Astrocyte (in vitro differentiated cells and primary cell): ENCODE data around the gene GGTA1. TPM values are rescaled to one million over a fixed set of nuclear protein-coding genes. Genes with fewer than 3 reads are reported as not detected.

ENCODE experiments used
- DNase-seq: peaks from one replicate; pipeline ENCODE4 v3.0.0-alpha.2; 2010; ENCODE audit warnings: low read depth
- FAIRE-seq: peaks from 2 replicates; lab custom pipeline; 2011; peaks lifted over from hg19 to GRCh38; lab: Jason Lieb, UNC
- H2AFZ ChIP-seq: 2 replicates; pipeline ENCODE4 v1.6.0; 2012; ENCODE audit warnings: low read depth, low read length, inconsistent platforms
- H3K27ac ChIP-seq: 2 replicates; pipeline ENCODE4 v1.5.1; 2011; ENCODE audit warnings: low read depth, low read length, inconsistent platforms
- H3K27me3 ChIP-seq: 2 replicates; pipeline ENCODE4 v1.6.0; 2011; ENCODE audit warnings: low read length, inconsistent platforms; ENCODE audit not compliant: insufficient read depth
- H3K36me3 ChIP-seq: 2 replicates; pipeline ENCODE4 v1.5.1; 2011; ENCODE audit warnings: low read length, inconsistent platforms; ENCODE audit not compliant: insufficient read depth
- H3K4me1 ChIP-seq: 2 replicates; pipeline ENCODE4 v1.5.1; 2011; ENCODE audit warnings: low read length, inconsistent platforms; ENCODE audit not compliant: insufficient read depth
- H3K4me2 ChIP-seq: 2 replicates; pipeline ENCODE4 v1.6.0; 2012; ENCODE audit warnings: low read length, inconsistent platforms
- H3K4me3 ChIP-seq: 2 replicates; pipeline ENCODE4 v1.5.1; 2011; ENCODE audit warnings: low read depth, mild to moderate bottlenecking, low read length, inconsistent platforms; ENCODE audit not compliant: insufficient read depth
- H3K79me2 ChIP-seq: 2 replicates; pipeline ENCODE4 v1.6.0; 2012; ENCODE audit warnings: mild to moderate bottlenecking, low read length, inconsistent platforms; ENCODE audit not compliant: insufficient read depth
- H3K9ac ChIP-seq: 2 replicates; pipeline ENCODE4 v1.6.0; 2012; ENCODE audit warnings: mild to moderate bottlenecking, low read length, inconsistent platforms
- H3K9me3 ChIP-seq: 2 replicates; pipeline ENCODE4 v1.5.1; 2012; ENCODE audit warnings: low read depth, mild to moderate bottlenecking, low read length, inconsistent platforms; ENCODE audit not compliant: insufficient read depth
- H4K20me1 ChIP-seq: 2 replicates; pipeline ENCODE4 v1.6.0; 2012; ENCODE audit warnings: low read length, inconsistent platforms; ENCODE audit not compliant: insufficient read depth
- H3K27ac Mint-ChIP-seq: one replicate; pipeline ENCODE4 v1.8.0; 2021; ENCODE audit warnings: mild to moderate bottlenecking, mixed read lengths; ENCODE audit not compliant: unreplicated experiment
- H3K27me3 Mint-ChIP-seq: one replicate; pipeline ENCODE4 v1.8.0; 2021; ENCODE audit warnings: low read depth, mixed read lengths; ENCODE audit not compliant: unreplicated experiment
- H3K36me3 Mint-ChIP-seq: one replicate; pipeline ENCODE4 v1.8.0; 2021; ENCODE audit warnings: low read depth, mixed read lengths; ENCODE audit not compliant: unreplicated experiment
- H3K4me1 Mint-ChIP-seq: one replicate; pipeline ENCODE4 v1.8.0; 2021; ENCODE audit warnings: low read depth, mixed read lengths; ENCODE audit not compliant: unreplicated experiment
- H3K4me3 Mint-ChIP-seq: one replicate; pipeline ENCODE4 v1.8.0; 2021; ENCODE audit warnings: mild to moderate bottlenecking, moderate library complexity, mixed read lengths; ENCODE audit not compliant: unreplicated experiment
- H3K9me3 Mint-ChIP-seq: one replicate; pipeline ENCODE4 v1.8.0; 2021; ENCODE audit warnings: mild to moderate bottlenecking, mixed read lengths; ENCODE audit not compliant: unreplicated experiment
- CTCF ChIP-seq: IDR thresholded peaks from 2 replicates; pipeline ENCODE4 v1.5.1; 2011; ENCODE audit warnings: low read depth, mild to moderate bottlenecking, inconsistent platforms, low read length, moderate library complexity; ENCODE audit not compliant: insufficient read depth
- EZH2 ChIP-seq: IDR thresholded peaks from 2 replicates; pipeline ENCODE4 v1.6.1; 2012; ENCODE audit warnings: mild to moderate bottlenecking, low read length, inconsistent platforms; ENCODE audit not compliant: insufficient read depth
- total RNA-seq: library from RNA; stranded (reverse); gene quantifications from 2 replicates; pipeline ENCODE4 v1.2.1, GENCODE V29; 2021

Gene GGTA1
- total RNA-seq, 1 donor from 2014 or later, result 0.18 TPM

DNA sequence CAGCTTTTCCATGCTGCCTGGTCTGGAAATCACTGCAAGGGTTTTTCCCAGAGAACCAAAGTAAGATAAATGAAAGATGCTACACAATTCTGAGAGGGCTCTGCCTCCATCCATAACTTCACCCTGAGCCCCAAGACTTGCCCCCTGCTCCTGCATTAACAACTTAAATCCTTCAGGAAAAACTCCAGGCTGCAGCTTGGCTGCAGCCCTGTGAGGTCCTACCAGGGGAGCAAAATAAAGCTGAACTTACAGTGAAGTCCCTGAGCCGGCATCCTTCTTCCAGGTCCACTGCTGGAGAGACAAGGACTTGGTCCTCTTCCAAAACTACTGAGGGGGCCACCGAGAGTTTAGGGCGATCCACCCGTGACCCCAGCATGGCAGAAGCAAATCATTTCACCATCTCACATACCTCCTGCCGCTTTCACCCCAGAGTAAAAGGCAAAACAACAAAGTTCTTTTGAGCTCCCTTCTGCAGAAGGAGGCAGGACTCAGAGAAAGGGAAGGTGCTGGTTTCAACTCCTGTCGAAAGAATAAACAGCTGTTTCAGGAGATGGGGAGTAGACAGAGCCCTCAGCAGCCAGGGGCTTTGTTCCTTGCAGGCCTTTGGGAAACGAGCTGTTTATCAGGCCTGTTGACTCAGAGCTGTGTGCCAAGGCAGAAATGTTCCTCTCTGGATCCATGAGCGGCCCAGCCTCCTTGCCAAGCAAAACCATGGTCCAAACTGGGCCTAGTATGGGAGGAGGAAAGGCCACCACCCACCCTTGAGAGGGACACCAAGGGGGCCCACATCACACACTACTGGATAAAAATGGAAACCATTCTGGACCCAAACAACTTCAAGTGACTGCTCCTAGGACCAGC is 20.6 kb downstream of the GGTA1 start:
- no peak overlapping the region for H3K27ac Mint-ChIP-seq
- H2AFZ ChIP-seq, result no peak overlapping the region

DNA sequence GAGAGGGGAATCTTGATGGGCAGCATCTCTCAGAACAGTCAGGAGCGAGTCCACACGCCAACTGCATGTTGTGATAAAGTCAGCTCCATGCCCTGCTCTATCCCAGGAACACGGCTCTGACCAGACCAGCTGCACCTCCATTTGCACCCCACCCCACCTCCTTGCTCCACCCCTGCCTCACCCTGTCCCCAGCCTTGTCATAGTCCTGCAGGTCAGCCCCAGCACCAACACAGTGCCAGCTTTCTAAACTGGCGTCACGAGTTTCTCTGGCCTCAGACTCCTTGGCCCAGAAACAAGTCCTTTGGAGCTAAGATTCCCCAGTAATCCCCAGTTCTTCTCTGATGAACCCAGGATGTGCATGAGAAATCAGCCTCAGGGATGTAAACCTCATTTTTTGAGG is 23.5 kb downstream of the GGTA1 start:
- Histone ChIP-seq H3K9ac (no peak overlapping the region), H3K4me2 (no peak overlapping the region), H3K36me3 (no peaks in the 10 kb centered on the region), H3K27ac (no peak overlapping the region), H2AFZ (no peak overlapping the region), H3K9me3 (no peaks in the 10 kb centered on the region), H3K4me1 (no peaks in the 10 kb centered on the region), H3K4me3 (no peak overlapping the region), H3K79me2 (no peaks in the 10 kb centered on the region), H3K27me3 (peaks cover 49% of the 10 kb centered on the region), H4K20me1 (no peaks in the 10 kb centered on the region)
- Mint-ChIP-seq H3K27me3 (peaks cover 66% of the 10 kb centered on the region), H3K4me3 (no peak overlapping the region), H3K36me3 (peaks cover 2% of the 10 kb centered on the region), H3K27ac (no peak overlapping the region), H3K9me3 (no peaks in the 10 kb centered on the region), H3K4me1 (no peaks in the 10 kb centered on the region)
- DNase-seq (no peak), FAIRE-seq (no peak)
- TF ChIP-seq CTCF (no peak), EZH2 (no peak)

More for the DNA sequence above, 20.6 kb downstream of the GGTA1 start:
- Histone ChIP-seq H4K20me1 (no peaks in the 10 kb centered on the region), H3K4me3 (no peak overlapping the region), H3K4me2 (no peak overlapping the region), H3K4me1 (no peaks in the 10 kb centered on the region), H3K9ac (no peak overlapping the region), H3K27ac (no peak overlapping the region), H3K36me3 (no peaks in the 10 kb centered on the region), H3K9me3 (no peaks in the 10 kb centered on the region), H3K79me2 (no peaks in the 10 kb centered on the region), H3K27me3 (peaks cover 36% of the 10 kb centered on the region)
- DNase-seq (no peak), FAIRE-seq (no peak)
- H3K27me3 Mint-ChIP-seq, result peaks cover 48% of the 10 kb centered on the region
- no peak overlapping the region for H3K4me3 Mint-ChIP-seq
- H3K4me1 Mint-ChIP-seq, result peaks cover 7% of the 10 kb centered on the region
- H3K36me3 Mint-ChIP-seq, result peaks cover 2% of the 10 kb centered on the region
- no peaks in the 10 kb centered on the region for H3K9me3 Mint-ChIP-seq
- TF ChIP-seq EZH2, result no peak
- TF ChIP-seq CTCF, result no peak
